SJSA1 (cell line): ENCODE results near the gene BAAT. TPM values are rescaled to one million over a fixed set of nuclear protein-coding genes. Genes with fewer than 3 reads are reported as not detected.
"Not testable (repeated sequence)": the region's sequence is repeated elsewhere in the genome, so short reads cannot be mapped to it uniquely, and the experiment has no call there.

Experiments used
- DNase-seq, 2 experiments: peaks; one replicate each; pipeline ENCODE4 v3.0.0-alpha.2; 2015 to 2020; ENCODE audit warnings: low spot score in 2 of 2, low read depth in 1 of 2
- H3K27ac ChIP-seq: fragments of 250-450 bp; sonication (Bioruptor Pico); 2 replicates; pipeline ENCODE4 v1.5.1; 2020; ENCODE audit warnings: mild to moderate bottlenecking, moderate library complexity
- H3K27me3 ChIP-seq: fragments of 250-450 bp; sonication (Bioruptor Pico); replicated peaks from 2 replicates; pipeline ENCODE4 v1.5.1; 2020; ENCODE audit warnings: mild to moderate bottlenecking, moderate library complexity
- H3K36me3 ChIP-seq: fragments of 250-450 bp; sonication (Bioruptor Pico); 2 replicates; pipeline ENCODE4 v1.5.1; 2020; ENCODE audit warnings: mild to moderate bottlenecking
- H3K4me1 ChIP-seq: fragments of 250-450 bp; sonication (Bioruptor Pico); replicated peaks from 2 replicates; pipeline ENCODE4 v1.6.1; 2021; ENCODE audit warnings: mild to moderate bottlenecking
- H3K4me3 ChIP-seq: fragments of 250-450 bp; sonication (Bioruptor Pico); 2 replicates; pipeline ENCODE4 v1.5.1; 2020; ENCODE audit warnings: mild to moderate bottlenecking
- H3K9me3 ChIP-seq: fragments of 250-450 bp; sonication (Bioruptor Pico); replicated peaks from 2 replicates; pipeline ENCODE4 v1.5.1; 2020; ENCODE audit warnings: mild to moderate bottlenecking
- total RNA-seq: library from RNA; depleted of rRNA; stranded (reverse); fragments of >200 nt; shearing (Covaris generic); gene quantifications from 2 replicates; pipeline ENCODE4 v1.2.3, GENCODE V29; 2014; rRNA removed

BAAT gene
- not detected in 2 replicates for total RNA-seq

DNA sequence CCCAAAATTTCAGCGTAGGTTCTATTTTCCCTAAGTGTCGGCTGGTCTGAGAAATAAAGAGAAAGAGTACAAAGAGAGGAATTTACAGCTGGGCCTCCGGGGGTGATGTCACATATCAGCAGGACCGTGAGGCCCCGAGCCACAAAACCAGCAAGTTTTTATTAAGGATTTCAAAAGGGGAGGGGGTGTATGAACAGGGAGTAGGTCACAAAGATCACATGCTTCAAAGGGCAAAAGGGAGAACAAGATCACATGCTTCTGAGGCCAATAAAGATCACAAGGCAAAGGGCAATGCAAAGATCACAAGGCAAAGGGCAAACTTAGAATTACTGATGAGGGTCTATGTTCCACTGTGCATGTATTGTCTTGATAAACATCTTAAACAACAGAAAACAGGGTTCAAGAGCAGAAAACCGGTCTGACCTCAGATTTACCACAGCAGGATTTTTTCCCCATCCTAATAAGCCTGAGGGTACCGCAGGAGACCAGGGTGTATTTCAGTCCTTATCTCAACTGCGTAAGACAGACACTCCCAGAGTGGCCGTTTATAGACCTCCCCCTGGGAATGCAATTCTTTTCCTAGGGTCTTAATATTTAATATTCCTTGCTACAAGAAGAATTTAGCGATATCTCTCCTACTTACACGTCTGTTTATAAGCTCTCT, at the start of gene BAAT:
BAAT (minus strand) TSS at position 134 of the 664 bp plus-strand sequence. CDS start 13,602 bp downstream, outside the sequence.
- peaks cover 20% of the 10 kb centered on the region for H3K36me3 ChIP-seq
- H3K4me3 ChIP-seq, H3K9me3 ChIP-seq, DNase-seq, H3K27ac ChIP-seq, H3K4me1 ChIP-seq, H3K27me3 ChIP-seq: not testable (repeated sequence)

DNA sequence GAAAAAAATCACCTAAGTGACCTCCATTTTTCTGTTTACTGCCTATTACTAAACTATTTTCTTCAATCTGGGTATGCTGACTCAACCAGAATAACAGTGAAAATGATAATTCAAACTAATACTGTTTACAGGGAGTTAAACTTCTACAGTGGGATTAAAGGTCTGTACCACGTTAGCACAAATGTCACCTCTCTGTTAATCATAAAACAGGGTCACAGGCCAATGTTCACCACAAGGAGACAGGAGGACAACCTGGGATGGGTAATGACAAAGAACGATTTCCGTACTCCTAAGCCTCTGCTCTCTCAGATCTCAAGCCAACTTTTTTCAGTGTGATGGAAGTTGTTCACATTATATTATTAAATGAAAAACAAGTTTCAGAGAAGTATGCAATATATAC, 48.4 kb upstream of the BAAT start:
- no peaks in the 10 kb centered on the region for H3K4me1 ChIP-seq
- peaks cover 18% of the 10 kb centered on the region; the same call in 1 of the 2 replicates for H3K27me3 ChIP-seq
- DNase-seq, result no peak
- no peak overlapping the region for H3K27ac ChIP-seq
- no peak overlapping the region for H3K4me3 ChIP-seq
- H3K36me3 ChIP-seq, result no peaks in the 10 kb centered on the region
- no peaks in the 10 kb centered on the region for H3K9me3 ChIP-seq

DNA sequence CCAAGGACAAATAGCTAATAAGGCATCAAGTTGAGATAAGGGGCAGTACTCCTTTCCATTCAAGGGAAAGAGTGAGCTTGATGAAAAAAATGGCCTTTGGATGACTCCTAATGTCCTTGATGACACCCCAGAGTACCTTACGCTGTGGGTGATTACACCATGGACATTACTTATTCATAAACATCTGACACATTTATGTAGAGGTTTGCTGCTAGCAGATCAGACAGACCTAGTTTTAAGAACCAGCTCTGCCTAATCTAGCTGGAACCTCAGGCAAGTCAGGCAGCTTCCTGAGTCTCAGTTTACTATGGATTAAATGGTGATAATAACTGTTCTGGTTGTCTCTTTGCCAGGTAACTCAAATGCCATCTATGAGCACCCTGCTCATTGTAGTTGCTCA, 47.9 kb upstream of the BAAT start:
- no peaks in the 10 kb centered on the region for H3K9me3 ChIP-seq
- no peak overlapping the region for H3K4me3 ChIP-seq
- H3K27ac ChIP-seq, result no peak overlapping the region
- no peaks in the 10 kb centered on the region for H3K36me3 ChIP-seq
- no peaks in the 10 kb centered on the region for H3K4me1 ChIP-seq
- DNase-seq, result no peak
- peaks cover 18% of the 10 kb centered on the region; the same call in 1 of the 2 replicates for H3K27me3 ChIP-seq

- no peaks in the 10 kb centered on the region for H3K9me3 ChIP-seq
These were observed 47.4 kb upstream of the BAAT start for GRCh38 chr9:101432171-101432570.

GRCh38 chr9:101429736-101430135, 44.9 kb upstream of the BAAT start:
- Histone ChIP-seq H3K27ac (no peak overlapping the region), H3K36me3 (no peaks in the 10 kb centered on the region), H3K4me1 (no peaks in the 10 kb centered on the region), H3K4me3 (no peak overlapping the region), H3K27me3 (peaks cover 6% of the 10 kb centered on the region; the same call in 1 of the 2 replicates), H3K9me3 (no peaks in the 10 kb centered on the region)
- no peak for DNase-seq

More at GRCh38 chr9:101432171-101432570, 47.4 kb upstream of the BAAT start:
- Histone ChIP-seq H3K27ac (no peak overlapping the region), H3K4me1 (no peaks in the 10 kb centered on the region), H3K36me3 (no peaks in the 10 kb centered on the region), H3K27me3 (peaks cover 18% of the 10 kb centered on the region; the same call in 1 of the 2 replicates), H3K4me3 (no peak overlapping the region)
- no peak for DNase-seq

GRCh38 chr9:101428909-101429308, 44.1 kb upstream of the BAAT start:
- Histone ChIP-seq H3K4me3 (no peak overlapping the region), H3K27ac (no peak overlapping the region), H3K27me3 (peaks cover 6% of the 10 kb centered on the region; the same call in 1 of the 2 replicates), H3K4me1 (no peaks in the 10 kb centered on the region), H3K9me3 (no peaks in the 10 kb centered on the region), H3K36me3 (no peaks in the 10 kb centered on the region)
- DNase-seq, result no peak

DNA sequence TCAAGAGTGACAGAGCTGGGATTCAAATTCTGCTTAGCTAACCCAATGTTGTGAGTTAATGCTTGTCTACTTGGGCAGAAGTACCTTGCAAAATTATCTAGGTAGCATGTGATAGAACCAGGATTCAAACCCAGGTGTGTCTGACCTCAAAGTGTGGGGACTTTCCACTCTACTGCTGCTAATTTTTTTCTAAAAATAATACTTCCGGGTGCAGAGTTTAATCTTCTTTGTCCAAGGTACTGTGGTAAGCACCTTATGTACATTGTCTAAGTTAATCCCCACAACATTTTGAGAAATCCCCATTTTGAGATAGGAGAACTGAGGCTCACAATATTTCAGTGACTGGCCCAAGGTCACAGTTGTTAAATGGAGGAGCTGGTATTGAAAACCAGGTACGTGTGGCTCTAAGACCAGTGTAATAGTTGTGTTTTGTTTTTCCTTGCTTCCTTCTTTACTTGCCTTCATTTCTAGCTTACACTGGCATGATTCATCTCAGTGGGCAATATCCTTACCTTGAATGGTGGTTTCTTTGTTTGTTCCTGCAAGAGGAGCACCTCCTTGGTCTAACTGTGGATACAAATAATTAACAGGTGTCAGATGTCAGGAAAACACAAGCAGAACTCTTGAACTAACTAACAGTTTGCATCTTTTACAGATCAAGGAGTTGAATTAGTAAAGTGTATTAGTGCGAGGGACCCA, 43.3 kb upstream of the BAAT start:
- Histone ChIP-seq H3K36me3 (no peaks in the 10 kb centered on the region), H3K27me3 (peaks cover 6% of the 10 kb centered on the region; the same call in 1 of the 2 replicates), H3K4me3 (no peak overlapping the region), H3K27ac (no peak overlapping the region), H3K4me1 (no peaks in the 10 kb centered on the region), H3K9me3 (no peaks in the 10 kb centered on the region)
- DNase-seq, result no peak

DNA sequence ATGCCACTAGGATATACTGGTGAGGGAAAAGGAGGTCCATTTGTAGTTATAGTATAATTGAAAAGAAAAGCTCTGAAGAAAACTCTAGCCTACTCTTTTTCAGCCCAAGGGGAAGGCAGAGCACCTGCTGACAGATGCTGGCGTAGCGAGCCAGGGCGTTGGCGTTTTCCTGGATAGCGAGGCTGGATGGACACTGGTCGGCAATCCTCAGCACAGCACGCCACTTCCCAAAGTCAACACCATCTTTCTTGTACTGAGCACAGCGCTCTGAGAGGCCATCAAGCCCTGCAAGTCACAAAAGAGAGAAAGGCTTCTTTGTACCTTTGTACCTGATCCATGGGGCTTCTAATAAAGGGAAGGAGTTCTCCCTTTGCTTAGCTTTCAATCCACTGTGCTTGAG, 42.6 kb upstream of the BAAT start:
- Histone ChIP-seq H3K36me3 (no peaks in the 10 kb centered on the region), H3K9me3 (no peaks in the 10 kb centered on the region), H3K27me3 (peaks cover 6% of the 10 kb centered on the region; the same call in 1 of the 2 replicates), H3K4me1 (no peaks in the 10 kb centered on the region), H3K4me3 (no peak overlapping the region), H3K27ac (no peak overlapping the region)
- no peak for DNase-seq

GRCh38 chr9:101421653-101422065, 36.9 kb upstream of the BAAT start:
- no peak overlapping the region for H3K4me3 ChIP-seq
- no peaks in the 10 kb centered on the region; the same call in 1 of the 2 replicates for H3K4me1 ChIP-seq
- H3K9me3 ChIP-seq, result no peaks in the 10 kb centered on the region
- no peaks in the 10 kb centered on the region; the same call in 1 of the 2 replicates for H3K27me3 ChIP-seq
- no peaks in the 10 kb centered on the region for H3K36me3 ChIP-seq
- H3K27ac ChIP-seq, result no peak overlapping the region
- DNase-seq, result no peak

DNA sequence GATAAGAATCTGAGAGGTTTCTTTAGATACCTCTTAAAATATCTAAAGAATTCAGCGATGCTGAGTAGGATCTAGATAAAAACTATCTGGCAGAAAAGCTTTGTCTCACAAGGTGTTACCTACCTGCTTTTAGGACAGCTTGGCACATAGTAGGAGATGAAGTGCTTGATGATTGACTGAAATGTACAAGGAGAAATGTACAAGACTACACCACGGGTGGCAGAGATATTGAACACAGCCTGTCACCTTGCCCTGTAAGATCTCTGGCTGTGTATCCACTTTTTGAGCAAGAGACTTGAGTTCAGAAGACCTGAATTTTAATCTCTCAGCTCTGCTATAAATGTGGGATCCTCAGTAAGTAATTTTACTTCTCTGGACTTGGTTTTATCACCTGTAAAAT, 35.1 kb upstream of the BAAT start:
- Histone ChIP-seq H3K27ac (no peak overlapping the region), H3K36me3 (no peaks in the 10 kb centered on the region), H3K9me3 (no peaks in the 10 kb centered on the region), H3K4me1 (no peaks in the 10 kb centered on the region; the same call in 1 of the 2 replicates), H3K4me3 (no peak overlapping the region), H3K27me3 (no peaks in the 10 kb centered on the region)
- DNase-seq, result no peak

- DNase-seq, result no peak
- no peaks in the 10 kb centered on the region for H3K36me3 ChIP-seq
- no peak overlapping the region for H3K27ac ChIP-seq
- H3K27me3 ChIP-seq, result no peaks in the 10 kb centered on the region
- no peaks in the 10 kb centered on the region; the same call in 1 of the 2 replicates for H3K4me1 ChIP-seq
- no peak overlapping the region for H3K4me3 ChIP-seq
- no peaks in the 10 kb centered on the region for H3K9me3 ChIP-seq
These were observed 34.0 kb upstream of the BAAT start for GRCh38 chr9:101418518-101419430.

DNA sequence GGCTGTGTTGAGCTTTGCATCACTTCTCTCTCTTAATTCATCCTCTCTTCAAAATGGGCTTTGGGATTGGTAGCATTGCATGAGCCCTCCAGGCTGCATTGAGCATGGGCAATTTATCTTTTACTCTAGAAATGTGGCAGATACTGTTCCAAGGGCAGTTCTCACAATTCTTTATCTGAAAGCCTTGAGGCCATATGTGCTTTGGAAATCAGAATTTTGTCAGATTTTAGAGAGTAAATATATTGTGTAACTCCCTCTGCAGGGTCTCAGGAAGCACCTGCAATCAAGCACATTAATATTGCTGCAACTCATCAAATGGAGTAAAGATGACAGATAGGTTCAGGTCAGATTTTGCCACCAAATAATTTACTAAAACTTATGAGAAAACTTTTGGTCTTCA, 33.2 kb upstream of the BAAT start:
- H3K4me3 ChIP-seq, result no peak overlapping the region
- H3K9me3 ChIP-seq, result no peaks in the 10 kb centered on the region
- DNase-seq, result no peak
- no peaks in the 10 kb centered on the region for H3K27me3 ChIP-seq
- H3K36me3 ChIP-seq, result peaks cover 7% of the 10 kb centered on the region; the same call in 1 of the 2 replicates
- H3K4me1 ChIP-seq, result no peaks in the 10 kb centered on the region; the same call in 1 of the 2 replicates
- H3K27ac ChIP-seq, result no peak overlapping the region

- Histone ChIP-seq H3K4me3 (no peak overlapping the region), H3K36me3 (peaks cover 8% of the 10 kb centered on the region; the same call in 1 of the 2 replicates), H3K4me1 (no peaks in the 10 kb centered on the region; the same call in 1 of the 2 replicates), H3K9me3 (no peaks in the 10 kb centered on the region), H3K27ac (no peak overlapping the region), H3K27me3 (no peaks in the 10 kb centered on the region)
- DNase-seq, result no peak
These were observed 32.6 kb upstream of the BAAT start for GRCh38 chr9:101417389-101417788.
